Mesodermal cell (in vitro differentiated cells): ENCODE data around the gene CYP26A1. TPM values are rescaled to one million over a fixed set of nuclear protein-coding genes. Genes with fewer than 3 reads are reported as not detected.

Experiments
- H3K27ac ChIP-seq: 2 replicates; pipeline ENCODE4 v1.7.0; 2013; ENCODE audit warnings: mild to moderate bottlenecking, low read depth, low read length, moderate library complexity; ENCODE audit not compliant: severe bottlenecking
- H3K36me3 ChIP-seq: 2 replicates; pipeline ENCODE4 v1.7.1; 2013; ENCODE audit warnings: mild to moderate bottlenecking, low read length, moderate library complexity; ENCODE audit not compliant: control insufficient read depth, insufficient read depth
- H3K4me1 ChIP-seq: one replicate; pipeline ENCODE4 v1.7.1; 2013; ENCODE audit warnings: mild to moderate bottlenecking, low read length; ENCODE audit not compliant: insufficient read depth, control insufficient read depth, poor library complexity, severe bottlenecking
- H3K4me3 ChIP-seq: 2 replicates; pipeline ENCODE4 v1.7.0; 2013; ENCODE audit warnings: low read length, control low read depth, mild to moderate bottlenecking; ENCODE audit not compliant: insufficient read depth, poor library complexity, severe bottlenecking; ENCODE audit errors: extremely low read depth
- H3K9me3 ChIP-seq: 2 replicates; pipeline ENCODE4 v1.7.1; 2013; ENCODE audit warnings: mild to moderate bottlenecking, low read length, moderate library complexity; ENCODE audit not compliant: control insufficient read depth
- WGBS, 2 experiments: methylation state at CpG; one replicate each; pipeline ENCODE4 v1.1.5; 2013; ENCODE audit warnings: missing lambda C conversion rate in 2 of 2; ENCODE audit not compliant: insufficient coverage in 2 of 2; 5-methylcytosine and 5-hydroxymethylcytosine counted together
- polyA plus RNA-seq, 2 experiments: library from polyadenylated mRNA; stranded (reverse); fragments of 50-300 nt; gene quantifications; one replicate each; pipeline ENCODE4 v1.2.3, GENCODE V29; 2013

The CYP26A1 gene
- polyA plus RNA-seq (2013, experiment 1 of 2) = 3.7 TPM
- polyA plus RNA-seq (2013, experiment 2 of 2) = 6.7 TPM

- peaks cover 9% of the 10 kb centered on the region for H3K4me1 ChIP-seq
- 0 to 1% methylated on average over 36 to 41 of the region's 52 CpGs for WGBS, 2 experiments
- H3K27ac ChIP-seq = no peak within 1 kb of the TSS
- peak within 1 kb of the TSS; percentile 18 for H3K4me3 ChIP-seq
- H3K9me3 ChIP-seq = no peaks in the 10 kb centered on the region
- no peaks in the 10 kb centered on the region for H3K36me3 ChIP-seq
Measured at GRCh38 chr10:93073539-93074146, at the start of gene CYP26A1. Gene CYP26A1 (plus strand): TSS chr10:93073893. CDS start chr10:93073935, 42 bp downstream.

- Histone ChIP-seq H3K27ac (no peak overlapping the region), H3K36me3 (no peaks in the 10 kb centered on the region), H3K9me3 (peaks cover 5% of the 10 kb centered on the region), H3K4me1 (peaks cover 11% of the 10 kb centered on the region), H3K4me3 (no peak overlapping the region)
- no CpG with 5 or more reads among the region's 2 CpGs for WGBS, 2 experiments
Measured at GRCh38 chr10:93026072-93026471, 47.6 kb upstream of the CYP26A1 start.

GRCh38 chr10:93027508-93027907 is 46.2 kb upstream of the CYP26A1 start:
- peaks cover 12% of the 10 kb centered on the region for H3K4me1 ChIP-seq
- H3K36me3 ChIP-seq = no peaks in the 10 kb centered on the region
- peaks cover 5% of the 10 kb centered on the region for H3K9me3 ChIP-seq
- H3K4me3 ChIP-seq = no peak overlapping the region
- no peak overlapping the region for H3K27ac ChIP-seq

GRCh38 chr10:93028883-93029282 is 44.8 kb upstream of the CYP26A1 start:
- H3K27ac ChIP-seq = no peak overlapping the region
- no peak overlapping the region for H3K4me3 ChIP-seq
- H3K4me1 ChIP-seq = peaks cover 12% of the 10 kb centered on the region
- H3K9me3 ChIP-seq = peaks cover 5% of the 10 kb centered on the region
- no peaks in the 10 kb centered on the region for H3K36me3 ChIP-seq
- no CpG with 5 or more reads among the region's 2 CpGs for WGBS, 2 experiments

GRCh38 chr10:93030409-93030808 is 43.3 kb upstream of the CYP26A1 start:
- Histone ChIP-seq H3K4me3 (no peak overlapping the region), H3K9me3 (peaks cover 5% of the 10 kb centered on the region), H3K27ac (no peak overlapping the region), H3K4me1 (peaks cover 12% of the 10 kb centered on the region), H3K36me3 (no peaks in the 10 kb centered on the region)

GRCh38 chr10:93032105-93032808 is 41.4 kb upstream of the CYP26A1 start:
- 80 to 96% methylated on average over 2 to 3 of the region's 5 CpGs for WGBS, 2 experiments
- Histone ChIP-seq H3K27ac (no peak overlapping the region), H3K36me3 (no peaks in the 10 kb centered on the region), H3K4me3 (no peak overlapping the region), H3K4me1 (peaks cover 12% of the 10 kb centered on the region), H3K9me3 (peaks cover 5% of the 10 kb centered on the region)

- 86 to 93% methylated on average over 1 of the region's 1 CpG for WGBS, 2 experiments
- H3K36me3 ChIP-seq = no peaks in the 10 kb centered on the region
- peaks cover 2% of the 10 kb centered on the region for H3K9me3 ChIP-seq
- no peak overlapping the region for H3K27ac ChIP-seq
- H3K4me1 ChIP-seq = peaks cover 12% of the 10 kb centered on the region
- no peak overlapping the region for H3K4me3 ChIP-seq
Measured at GRCh38 chr10:93032809-93033137, 40.9 kb upstream of the CYP26A1 start.

- Histone ChIP-seq H3K4me3 (no peak overlapping the region), H3K27ac (no peak overlapping the region), H3K36me3 (no peaks in the 10 kb centered on the region), H3K4me1 (peaks cover 5% of the 10 kb centered on the region), H3K9me3 (no peaks in the 10 kb centered on the region)
- WGBS, 2 experiments = 71% methylated on average over 1 of the region's 1 CpG; no CpG with 5 or more reads in 1 of the 2 experiments
Measured at GRCh38 chr10:93034426-93034825, 39.3 kb upstream of the CYP26A1 start.

GRCh38 chr10:93039110-93039509 is 34.6 kb upstream of the CYP26A1 start:
- Histone ChIP-seq H3K27ac (no peak overlapping the region), H3K4me1 (no peaks in the 10 kb centered on the region), H3K4me3 (no peak overlapping the region), H3K9me3 (no peaks in the 10 kb centered on the region), H3K36me3 (no peaks in the 10 kb centered on the region)
- WGBS, 2 experiments = no CpG with 5 or more reads among the region's 1 CpG

- H3K36me3 ChIP-seq = no peaks in the 10 kb centered on the region
- H3K9me3 ChIP-seq = no peaks in the 10 kb centered on the region
- H3K4me3 ChIP-seq = no peak overlapping the region
- H3K4me1 ChIP-seq = no peaks in the 10 kb centered on the region
- WGBS, 2 experiments = 5 to 8% methylated on average over 3 of the region's 3 CpGs
- no peak overlapping the region for H3K27ac ChIP-seq
Measured at GRCh38 chr10:93039721-93040120, 34.0 kb upstream of the CYP26A1 start.

- Histone ChIP-seq H3K36me3 (no peaks in the 10 kb centered on the region), H3K27ac (no peak overlapping the region), H3K9me3 (no peaks in the 10 kb centered on the region), H3K4me1 (no peaks in the 10 kb centered on the region), H3K4me3 (no peak overlapping the region)
- WGBS, 2 experiments = 60 to 100% methylated on average over 1 of the region's 3 CpGs
Measured at GRCh38 chr10:93054486-93054885, 19.2 kb upstream of the CYP26A1 start.
